Left ventricle myocardium inferior (tissue), 1 donor: Measurements from ENCODE around the gene TCTN1. TPM values are rescaled to one million over a fixed set of nuclear protein-coding genes. Genes with fewer than 3 reads are reported as not detected.
"Not testable (repeated sequence)": the region's sequence is repeated elsewhere in the genome, so short reads cannot be mapped to it uniquely, and the experiment has no call there.

Experiments
- DNase-seq: peaks from one replicate; pipeline ENCODE4 v3.0.0-alpha.2; 2020
- H3K27ac ChIP-seq: fragments of 200-600 bp; replicated peaks from 2 replicates; pipeline ENCODE4 v1.8.0; 2021
- H3K27me3 ChIP-seq: fragments of 200-600 bp; 2 replicates; pipeline ENCODE4 v1.8.0; 2021; ENCODE audit warnings: low read depth
- H3K36me3 ChIP-seq: fragments of 200-600 bp; 2 replicates; pipeline ENCODE4 v1.8.0; 2021
- H3K4me1 ChIP-seq: fragments of 200-600 bp; 2 replicates; pipeline ENCODE4 v1.8.0; 2021
- H3K4me3 ChIP-seq: fragments of 200-600 bp; 2 replicates; pipeline ENCODE4 v1.8.0; 2021; ENCODE audit warnings: mild to moderate bottlenecking, moderate library complexity
- H3K9me3 ChIP-seq: fragments of 200-600 bp; replicated peaks from 2 replicates; pipeline ENCODE4 v1.8.0; 2021
- CTCF ChIP-seq: fragments of 200-600 bp; IDR thresholded peaks from 2 replicates; pipeline ENCODE4 v1.8.0; 2021; ENCODE audit warnings: antibody characterized with exemption, mild to moderate bottlenecking, borderline replicate concordance
- intact Hi-C: fragments of 100-400 bp; cut with micrococcal nuclease; formaldehyde crosslinking; loops from one replicate; pipeline ENCODE4 v1.11.0; 2022
- total RNA-seq: library from RNA; stranded (reverse); fragmentation: NEBNext Ultra II Directional; extraction: Animal tissue kit (Norgen Biotek cat#: 25700); gene quantifications from one replicate; pipeline ENCODE4 v1.2.1, GENCODE V29; 2021
- donor health status: DM: no; HTN: yes; CAD: no; lungs with severe emphysema.

Gene TCTN1
- total RNA-seq, 1 donor from 2014 or later = 21.6 TPM

- not testable (repeated sequence) for H3K27me3 ChIP-seq, H3K27ac ChIP-seq, H3K4me3 ChIP-seq, H3K9me3 ChIP-seq, H3K4me1 ChIP-seq, H3K36me3 ChIP-seq, DNase-seq
- intact Hi-C loops = loop anchor here (5.0 kb wide), 1 partner anchor 90 kb away; no protein-coding TSS in a partner anchor
- peak; percentile 77 for TF ChIP-seq CTCF
Observed at GRCh38 chr12:110602085-110602814, 11.7 kb upstream of the TCTN1 start.

- Histone ChIP-seq H3K4me1 (no peaks in the 10 kb centered on the region), H3K9me3 (no peaks in the 10 kb centered on the region), H3K27me3 (no peaks in the 10 kb centered on the region), H3K36me3 (no peaks in the 10 kb centered on the region), H3K27ac (no peak overlapping the region), H3K4me3 (no peak overlapping the region)
- DNase-seq = no peak
- intact Hi-C loops = no loop called here
- no peak for TF ChIP-seq CTCF
Observed at GRCh38 chr12:110606253-110606611, 7.7 kb upstream of the TCTN1 start.

GRCh38 chr12:110613071-110613770, 708 bp upstream of the TCTN1 start:
- Histone ChIP-seq H3K27ac (peak overlapping the region; percentile 78), H3K4me1 (peaks cover 16% of the 10 kb centered on the region), H3K27me3 (no peaks in the 10 kb centered on the region), H3K4me3 (peak overlapping the region; percentile 81), H3K36me3 (no peaks in the 10 kb centered on the region), H3K9me3 (no peaks in the 10 kb centered on the region)
- TF ChIP-seq CTCF = no peak
- intact Hi-C loops = no loop called here
- no peak for DNase-seq

- no peak for TF ChIP-seq CTCF
- Histone ChIP-seq H3K27ac (no peak overlapping the region), H3K9me3 (no peaks in the 10 kb centered on the region), H3K4me1 (peaks cover 16% of the 10 kb centered on the region), H3K27me3 (no peaks in the 10 kb centered on the region), H3K36me3 (no peaks in the 10 kb centered on the region), H3K4me3 (no peak overlapping the region)
- intact Hi-C loops = no loop called here
- no peak for DNase-seq
Observed at GRCh38 chr12:110615171-110615570, 1.2 kb downstream of the TCTN1 start.

- Histone ChIP-seq H3K4me3 (no peak overlapping the region), H3K9me3 (no peaks in the 10 kb centered on the region), H3K36me3 (no peaks in the 10 kb centered on the region), H3K4me1 (peaks cover 16% of the 10 kb centered on the region), H3K27ac (no peak overlapping the region), H3K27me3 (no peaks in the 10 kb centered on the region)
- intact Hi-C loops = no loop called here
- no peak for TF ChIP-seq CTCF
- no peak for DNase-seq
Observed at GRCh38 chr12:110616471-110617115, 2.7 kb downstream of the TCTN1 start.
